D721Med (cell line): Measurements from ENCODE around the gene MYOC.

Experiments used
- DNase-seq: peaks from one replicate; pipeline ENCODE4 v3.0.0; 2011; ENCODE audit warnings: low spot score; ENCODE audit not compliant: insufficient read length
- FAIRE-seq: peaks from 2 replicates; lab custom pipeline; 2011; peaks lifted over from hg19 to GRCh38; lab: Jason Lieb, UNC
- TF ChIP-seq, protein P1 (sequence below): IDR thresholded peaks from 2 replicates; pipeline ENCODE4 v1.5.1; 2012; ENCODE audit warnings: mild to moderate bottlenecking, control low read depth; ENCODE audit not compliant: insufficient read depth; ENCODE audit errors: missing control alignments

MYOC gene

DNA sequence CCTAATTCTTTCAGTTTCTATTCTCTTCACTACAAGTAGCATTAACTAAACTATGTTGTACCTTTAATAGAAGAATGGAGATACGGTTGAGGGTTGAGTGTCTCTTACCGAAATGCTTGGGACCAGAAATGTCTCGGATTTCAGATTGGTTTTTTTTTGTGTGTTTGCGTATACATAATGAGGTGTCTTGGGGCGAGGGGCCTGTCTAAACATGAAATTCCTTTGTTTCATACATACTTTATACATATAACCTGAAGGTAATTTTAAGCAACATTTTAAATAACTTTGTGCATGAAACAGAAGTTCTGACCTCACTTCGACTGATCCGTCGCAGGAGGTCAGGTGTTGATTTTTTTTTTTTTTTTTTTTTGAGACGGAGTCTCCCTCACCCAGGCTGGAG lies 66.8 kb downstream of the MYOC start:
- TF ChIP-seq, protein P1, sequence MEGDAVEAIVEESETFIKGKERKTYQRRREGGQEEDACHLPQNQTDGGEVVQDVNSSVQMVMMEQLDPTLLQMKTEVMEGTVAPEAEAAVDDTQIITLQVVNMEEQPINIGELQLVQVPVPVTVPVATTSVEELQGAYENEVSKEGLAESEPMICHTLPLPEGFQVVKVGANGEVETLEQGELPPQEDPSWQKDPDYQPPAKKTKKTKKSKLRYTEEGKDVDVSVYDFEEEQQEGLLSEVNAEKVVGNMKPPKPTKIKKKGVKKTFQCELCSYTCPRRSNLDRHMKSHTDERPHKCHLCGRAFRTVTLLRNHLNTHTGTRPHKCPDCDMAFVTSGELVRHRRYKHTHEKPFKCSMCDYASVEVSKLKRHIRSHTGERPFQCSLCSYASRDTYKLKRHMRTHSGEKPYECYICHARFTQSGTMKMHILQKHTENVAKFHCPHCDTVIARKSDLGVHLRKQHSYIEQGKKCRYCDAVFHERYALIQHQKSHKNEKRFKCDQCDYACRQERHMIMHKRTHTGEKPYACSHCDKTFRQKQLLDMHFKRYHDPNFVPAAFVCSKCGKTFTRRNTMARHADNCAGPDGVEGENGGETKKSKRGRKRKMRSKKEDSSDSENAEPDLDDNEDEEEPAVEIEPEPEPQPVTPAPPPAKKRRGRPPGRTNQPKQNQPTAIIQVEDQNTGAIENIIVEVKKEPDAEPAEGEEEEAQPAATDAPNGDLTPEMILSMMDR: no peak
- DNase-seq (no peak), FAIRE-seq (no peak)
